ENCODE measurements around the gene XKR8.

GRCh38 chr1:27990920-27991537 is 31.3 kb downstream of the XKR8 start:
- TF ChIP-seq CTCF (IDR thresholded peaks at IDR 0.05) (no peak), POLR2A (IDR thresholded peaks at IDR 0.05) (no peak)

Measured in testis (tissue), 2 donors.